GM19397 (cell line): ENCODE measurements around the gene ADAMTS9.

Experiments used
- ATAC-seq: cut with Tn5 transposase; IDR thresholded peaks from one replicate; pipeline ENCODE4 v1.9.1; 2021; ENCODE audit warnings: mild to moderate bottlenecking, moderate library complexity; ENCODE audit not compliant: unreplicated experiment

ADAMTS9 gene

GRCh38 chr3:64685800-64686445, 1.9 kb downstream of the ADAMTS9 start:
- ATAC-seq = no peak

- no peak for ATAC-seq
Measured at GRCh38 chr3:64685331-64685799, 2.4 kb downstream of the ADAMTS9 start.

- ATAC-seq = no peak
Measured at GRCh38 chr3:64684715-64685261, 3.0 kb downstream of the ADAMTS9 start.

GRCh38 chr3:64681827-64682226, 6.0 kb downstream of the ADAMTS9 start:
- no peak for ATAC-seq

GRCh38 chr3:64681015-64681414, 6.8 kb downstream of the ADAMTS9 start:
- no peak for ATAC-seq

- ATAC-seq = no peak
Measured at GRCh38 chr3:64680334-64680733, 7.5 kb downstream of the ADAMTS9 start.

- no peak for ATAC-seq
Measured at GRCh38 chr3:64677961-64678716, 9.7 kb downstream of the ADAMTS9 start.

- no peak for ATAC-seq
Measured at GRCh38 chr3:64676831-64677230, 11.0 kb downstream of the ADAMTS9 start.

GRCh38 chr3:64675687-64676247, 12.0 kb downstream of the ADAMTS9 start:
- no peak for ATAC-seq

- ATAC-seq = no peak
Measured at GRCh38 chr3:64674591-64675076, 13.2 kb downstream of the ADAMTS9 start.

- no peak for ATAC-seq
Measured at GRCh38 chr3:64673159-64673715, 14.6 kb downstream of the ADAMTS9 start.

- ATAC-seq = no peak
Measured at GRCh38 chr3:64668582-64669510, 19.0 kb downstream of the ADAMTS9 start.

- ATAC-seq = no peak
Measured at GRCh38 chr3:64667887-64668581, 19.8 kb downstream of the ADAMTS9 start.

- ATAC-seq = no peak
Measured at GRCh38 chr3:64667138-64667537, 20.7 kb downstream of the ADAMTS9 start.

GRCh38 chr3:64666171-64666588, 21.6 kb downstream of the ADAMTS9 start:
- no peak for ATAC-seq

- ATAC-seq = no peak
Measured at GRCh38 chr3:64664397-64664796, 23.4 kb downstream of the ADAMTS9 start.

GRCh38 chr3:64659617-64659978, 28.2 kb downstream of the ADAMTS9 start:
- ATAC-seq = no peak

GRCh38 chr3:64658001-64658400, 29.8 kb downstream of the ADAMTS9 start:
- ATAC-seq = no peak

GRCh38 chr3:64656544-64656943, 31.3 kb downstream of the ADAMTS9 start:
- no peak for ATAC-seq

- ATAC-seq = no peak
Measured at GRCh38 chr3:64655160-64655559, 32.6 kb downstream of the ADAMTS9 start.
